ENCODE results near the gene FOXD2.

Gene FOXD2

DNA sequence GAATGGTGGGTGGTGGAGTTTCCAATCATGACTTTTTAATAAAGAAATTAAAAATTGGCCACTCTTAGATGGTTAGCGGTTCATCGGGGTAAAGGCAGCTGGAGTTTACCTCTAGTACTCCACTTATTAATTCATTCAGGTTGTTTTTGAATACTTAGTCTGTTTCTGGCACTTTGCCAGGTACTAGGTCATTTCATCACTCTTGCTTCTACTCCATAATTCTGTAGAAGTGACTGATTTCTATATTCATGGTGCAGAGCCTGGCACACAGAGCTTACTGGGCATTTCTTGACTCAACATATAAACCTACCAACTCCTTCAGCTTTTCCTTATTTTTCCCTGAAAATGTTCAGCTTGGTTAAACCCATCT lies 31.5 kb downstream of the FOXD2 start:
- DNase-seq: no peak

DNA sequence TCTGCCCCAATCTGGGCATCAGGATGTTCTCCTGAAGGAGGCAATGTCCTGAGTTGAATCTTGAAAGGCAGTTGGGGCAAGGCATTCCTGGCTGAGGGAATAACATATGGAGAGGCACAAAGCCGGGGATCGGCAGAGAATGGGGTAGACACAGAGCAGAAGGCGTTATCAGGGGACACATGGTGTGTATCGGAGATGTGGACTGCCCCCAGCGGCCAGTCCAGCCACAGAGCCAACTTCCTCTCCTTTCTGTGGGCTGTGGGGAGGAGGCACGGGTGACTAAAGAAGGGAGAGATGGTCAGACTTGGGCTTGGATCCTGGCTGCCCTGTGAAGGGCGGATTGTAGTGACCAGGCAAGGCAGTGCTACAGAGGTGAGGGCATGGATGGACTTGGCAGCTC lies 32.1 kb downstream of the FOXD2 start:
- DNase-seq: no peak

DNA sequence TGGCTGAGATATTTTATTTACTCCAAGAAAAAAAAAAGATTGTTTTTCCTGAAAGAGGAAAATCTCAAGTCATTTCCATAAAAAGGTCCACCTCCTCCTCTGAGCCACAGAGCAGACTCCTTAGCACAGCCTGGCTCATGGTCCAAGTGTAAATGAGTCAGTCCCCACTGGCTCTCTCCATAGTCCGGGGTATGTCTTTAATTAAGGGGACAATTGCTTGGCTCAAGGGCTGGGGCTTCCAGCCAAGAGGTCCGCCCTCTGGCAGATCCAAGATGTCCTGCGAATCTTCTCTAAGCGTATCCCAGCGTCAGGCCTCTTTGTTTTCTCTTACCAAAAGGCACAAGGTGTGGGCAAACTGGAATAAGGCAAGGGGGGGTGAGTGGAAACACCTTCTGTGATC lies 33.3 kb downstream of the FOXD2 start:
- no peak for DNase-seq

DNA sequence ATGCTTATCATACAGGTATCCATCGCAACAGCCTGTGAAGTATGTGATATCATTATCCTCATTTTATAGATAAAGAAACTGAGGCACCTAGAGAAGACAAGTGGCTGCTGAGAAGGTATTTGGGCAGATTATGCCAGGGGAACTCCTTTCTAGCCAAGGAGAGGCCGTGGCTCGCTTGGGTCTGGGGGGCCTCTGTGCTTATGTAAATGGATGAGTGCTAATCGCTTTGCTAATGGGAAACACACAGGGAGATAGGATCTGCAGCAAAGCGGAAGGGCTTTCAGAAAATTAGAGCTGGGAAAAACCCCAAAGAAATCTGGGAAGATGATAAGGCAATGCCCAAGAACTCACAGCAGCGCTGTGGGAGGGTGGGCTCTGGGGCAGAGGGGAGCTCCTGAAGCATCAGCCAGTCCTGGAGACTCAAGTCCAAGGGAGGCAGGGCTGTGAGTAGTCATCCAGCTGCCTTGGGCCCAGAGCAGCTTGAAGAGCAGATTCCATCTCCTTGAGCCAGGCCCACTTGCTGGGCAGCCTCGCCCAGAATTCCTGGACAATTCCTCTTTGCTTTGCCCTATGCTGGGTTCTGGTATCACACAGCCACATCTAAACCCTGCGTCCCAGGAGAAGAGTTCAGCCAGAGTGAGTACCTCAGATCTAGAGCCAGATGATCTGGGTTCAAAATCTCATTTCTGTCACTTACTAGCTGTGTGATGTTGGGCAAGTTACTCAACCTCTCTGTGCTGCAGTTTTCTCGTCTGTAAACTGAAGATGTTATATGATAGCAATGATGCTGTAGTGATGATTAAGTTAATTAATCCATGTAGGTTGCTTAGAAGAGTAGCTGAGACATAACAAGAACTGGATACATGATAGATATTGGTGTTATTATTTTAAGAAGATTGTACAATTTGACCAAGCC lies 36.7 kb downstream of the FOXD2 start:
- no peak for DNase-seq

DNA sequence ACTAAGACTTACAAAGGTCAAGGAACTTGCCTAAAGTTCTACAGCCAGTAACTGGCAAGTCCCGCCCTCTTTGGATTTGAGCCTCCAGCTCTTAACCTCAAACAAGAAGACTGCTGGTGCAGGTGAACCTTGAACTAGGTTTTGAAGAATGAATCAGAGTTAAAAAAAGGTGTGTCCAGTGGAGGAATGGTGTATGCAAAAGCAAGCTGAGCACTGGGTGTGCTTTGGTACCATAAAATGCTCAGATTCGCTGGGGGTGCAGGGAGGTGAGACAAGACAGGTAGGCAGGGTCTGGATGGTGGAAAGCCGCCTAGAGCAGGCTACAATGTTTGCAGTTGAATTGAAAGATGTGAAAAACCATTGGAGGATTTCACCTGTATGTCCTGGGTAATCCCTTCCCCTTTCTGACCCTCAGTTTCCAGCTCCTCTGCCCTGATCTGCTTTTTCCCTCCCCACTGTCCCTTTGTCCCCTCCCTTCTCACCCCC lies 39.8 kb downstream of the FOXD2 start:
- no peak for DNase-seq

DNA sequence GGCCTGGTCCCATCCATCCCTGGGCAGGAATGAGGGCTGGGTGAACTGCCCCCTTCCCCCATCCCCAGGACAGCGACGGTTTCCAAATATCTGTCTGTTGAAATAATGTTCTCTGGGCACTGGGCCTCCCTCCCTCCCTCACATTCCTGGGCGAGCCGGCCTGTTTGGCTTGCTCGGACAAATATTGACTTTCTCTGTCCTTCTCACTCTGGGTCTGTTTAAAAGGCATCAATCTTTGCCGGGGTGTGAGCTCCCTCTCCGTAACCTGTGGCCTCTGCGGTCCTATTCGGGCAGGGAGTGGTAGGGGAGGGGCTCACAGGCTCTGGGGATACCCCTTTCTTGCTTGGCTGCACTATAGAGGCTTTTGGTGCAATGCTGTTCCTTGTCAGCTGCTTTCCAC lies 40.2 kb downstream of the FOXD2 start:
- no peak for DNase-seq

DNA sequence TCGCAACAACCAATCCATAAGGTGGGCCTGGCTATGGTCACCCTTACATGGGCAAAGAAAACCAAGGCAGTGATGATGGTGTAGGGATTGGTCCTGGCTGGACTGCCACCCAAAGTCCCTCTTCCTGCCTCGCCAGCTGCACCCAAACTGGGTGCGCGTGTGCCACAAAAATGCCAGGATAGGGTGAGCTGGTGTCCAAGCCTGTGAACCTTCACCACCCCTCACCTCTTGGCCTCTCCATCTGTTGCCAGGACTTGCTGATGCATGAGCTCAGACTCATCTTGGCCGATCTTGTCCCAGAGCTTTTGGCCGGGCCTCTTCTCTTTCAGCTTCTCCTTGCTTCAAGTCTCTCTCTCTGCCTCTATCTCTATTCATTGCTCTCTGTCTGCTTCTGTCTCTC lies 41.8 kb downstream of the FOXD2 start:
- no peak for DNase-seq

DNA sequence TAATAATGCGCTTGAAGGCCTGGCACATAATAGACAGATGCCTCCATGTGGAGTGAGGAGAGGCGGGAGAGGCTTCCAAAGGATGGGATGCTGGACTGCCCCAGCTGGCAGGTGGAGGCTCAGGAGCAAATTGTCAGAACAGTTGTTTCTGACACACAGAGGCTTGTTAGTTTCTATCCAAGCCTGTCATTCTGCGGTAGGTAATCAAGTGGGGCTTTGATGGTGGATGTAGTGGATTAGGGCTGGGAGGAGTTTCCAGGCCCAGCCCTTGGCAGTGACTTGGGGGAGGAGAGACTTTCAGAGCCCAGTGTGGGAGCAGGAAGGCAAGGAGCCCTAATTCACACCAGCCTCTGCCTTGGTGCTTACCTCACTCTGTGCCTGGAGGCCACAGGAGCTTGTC lies 44.1 kb downstream of the FOXD2 start:
- DNase-seq: no peak

DNA sequence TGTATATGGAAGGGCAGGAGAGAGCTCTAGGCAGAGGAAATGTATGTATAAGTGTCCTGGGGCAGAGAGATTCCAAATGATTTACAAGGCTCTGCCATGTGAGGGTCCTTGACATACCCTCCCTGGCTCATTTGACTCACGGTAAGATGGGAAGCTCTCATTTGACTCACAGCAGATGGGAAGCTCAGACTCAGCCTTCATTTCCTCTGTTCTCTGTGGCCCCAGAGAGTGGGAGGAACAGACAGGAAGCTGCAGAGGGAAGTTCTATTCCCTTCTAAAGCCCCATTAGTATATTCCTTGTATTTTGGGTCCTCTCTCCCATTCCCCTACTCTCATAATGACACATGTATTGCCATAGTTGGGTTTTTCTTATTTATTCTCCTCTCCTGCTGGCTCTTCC lies 44.9 kb downstream of the FOXD2 start:
- no peak for DNase-seq

DNA sequence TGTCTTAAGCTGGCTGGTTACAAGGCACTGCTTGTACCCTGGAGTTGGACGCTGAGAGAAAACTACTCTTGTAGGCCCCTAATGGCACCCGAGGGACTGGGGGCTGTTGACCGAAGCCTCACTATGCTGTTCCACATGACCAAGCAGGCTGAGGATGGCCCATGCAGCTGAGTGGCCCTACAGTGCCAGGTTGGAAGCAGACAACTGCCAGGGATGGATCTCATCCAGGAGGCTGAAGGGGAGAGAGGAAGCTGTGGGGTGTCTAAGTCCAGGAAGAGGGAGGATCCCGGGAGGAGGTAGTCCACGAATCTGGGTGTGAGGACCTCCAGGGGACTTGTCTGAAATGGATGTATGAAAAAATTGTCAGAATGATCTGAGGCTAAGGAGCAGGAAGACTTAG lies 45.8 kb downstream of the FOXD2 start:
- DNase-seq: no peak

DNA sequence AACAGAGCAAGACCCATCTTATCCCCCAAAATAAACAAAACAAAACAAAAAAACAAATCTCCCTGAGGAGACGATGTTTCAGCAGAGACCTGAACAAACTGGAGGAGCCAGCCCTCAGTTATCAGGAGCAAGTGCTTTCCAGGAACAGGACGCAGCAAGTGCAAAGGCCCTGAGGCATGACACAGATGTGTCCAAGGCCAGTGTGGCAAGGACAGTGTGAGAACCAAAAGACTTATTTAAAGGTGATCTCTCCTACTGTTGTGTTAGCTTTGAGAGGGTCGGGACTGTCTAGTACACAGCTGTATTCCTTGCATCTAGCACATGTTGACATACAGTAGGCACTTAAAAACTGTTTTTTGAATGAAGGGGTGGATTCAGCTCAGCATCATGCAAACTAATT lies 48.0 kb downstream of the FOXD2 start:
- no peak for DNase-seq

DNA sequence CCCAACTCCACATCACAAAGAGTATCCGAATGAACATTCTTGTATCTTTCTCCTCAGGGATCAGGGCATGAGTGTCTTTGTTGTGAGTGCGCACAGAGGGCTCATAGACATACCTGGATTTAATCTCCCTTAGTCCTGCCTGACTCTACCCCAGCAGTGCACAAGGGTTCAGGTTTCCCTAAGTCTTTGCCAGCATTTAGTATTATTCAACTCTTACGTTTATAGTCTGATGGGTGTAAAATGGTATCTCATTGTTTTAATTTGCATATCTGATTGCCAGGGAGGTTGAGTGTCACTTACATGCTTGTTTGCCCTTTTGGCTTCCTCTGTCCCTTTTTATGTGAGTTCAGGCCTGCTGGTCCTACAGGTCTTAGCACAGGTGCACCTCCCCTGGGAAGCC lies 49.5 kb downstream of the FOXD2 start:
- no peak for DNase-seq

DNA sequence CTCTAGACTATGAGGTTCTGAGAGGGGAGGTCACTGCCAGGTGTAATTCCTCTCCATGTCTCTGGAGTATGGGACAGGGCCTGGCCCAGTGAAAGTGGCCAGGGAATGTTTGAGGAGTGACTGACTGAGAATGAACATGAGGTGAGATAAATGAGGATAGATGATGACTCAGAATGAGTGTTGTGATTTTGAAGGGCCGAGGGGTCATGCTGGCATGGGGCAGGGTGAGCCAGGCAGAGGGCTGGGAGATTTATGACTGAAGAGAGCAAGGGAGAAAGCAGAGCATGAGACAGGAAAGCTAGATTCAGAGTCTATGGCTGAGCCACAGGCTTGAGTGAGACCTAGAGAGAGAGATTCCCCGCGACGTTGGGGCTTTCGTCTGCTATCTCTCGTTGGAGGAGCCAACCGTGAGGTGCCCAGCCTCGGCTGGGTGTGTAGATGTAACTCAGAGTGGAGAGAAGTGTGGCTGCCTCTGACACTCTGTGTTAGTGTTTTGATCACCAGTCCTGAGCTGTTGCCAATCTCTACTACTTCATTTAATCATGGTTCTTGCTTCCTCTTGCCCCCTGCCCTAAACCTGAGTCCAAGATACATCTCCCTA lies 50.1 kb downstream of the FOXD2 start:
- DNase-seq: no peak

Measured in stimulated activated CD4-positive, alpha-beta T cell treated with anti-CD3 and anti-CD28 coated beads, Interleukin-1b, Interleukin-23, amount 100 ng/mL, for 48 hours (primary cell).